ENCODE data around the gene INTS11. TPM values are rescaled to one million over a fixed set of nuclear protein-coding genes. Genes with fewer than 3 reads are reported as not detected.

The INTS11 gene
- 100 to 1,000 TPM; 117 to 118 TPM for total RNA-seq
- 70.5 TPM for polyA plus RNA-seq

- no peaks in the 10 kb centered on the region for H3K27me3 Mint-ChIP-seq
- peaks cover 32% of the 10 kb centered on the region for H3K4me1 ChIP-seq (ENCODE audit: insufficient read depth, low read length)
- peak; percentile 95 to 98 (median 96) for DNase-seq
- CTCF ChIA-PET: interaction anchor here (1.0 kb wide), 2 partner anchors 15 to 203 kb away, joined by 3 to 4 read pairs; no protein-coding TSS in a partner anchor
- H3K9me3 Mint-ChIP-seq: no peaks in the 10 kb centered on the region
- H3K4me3 Mint-ChIP-seq: peak within 1 kb of the TSS; percentile 86 to 97 (median 91)
- peak within 1 kb of the TSS; percentile 70 to 96 (median 89) for H3K27ac Mint-ChIP-seq
- peaks cover 0 to 29% (median 0%) of the 10 kb centered on the region in 3 donors for H3K36me3 Mint-ChIP-seq
- no peaks in the 10 kb centered on the region for H3K9me3 ChIP-seq (ENCODE audit: low read length)
- H3K4me3 ChIP-seq (ENCODE audit: low read length): peak within 1 kb of the TSS; percentile 69
- peaks cover 25 to 51% (median 34%) of the 10 kb centered on the region in 3 donors for H3K4me1 Mint-ChIP-seq
- H3K36me3 ChIP-seq (ENCODE audit: insufficient read depth, low read length): no peaks in the 10 kb centered on the region
- H3K27me3 ChIP-seq (ENCODE audit: insufficient read depth, low read length, poor library complexity, severe bottlenecking): no peaks in the 10 kb centered on the region
- POLR2A ChIA-PET: no interaction called here
- peak within 1 kb of the TSS; percentile 79 for H3K27ac ChIP-seq (ENCODE audit: low read depth, low read length)
Observed at GRCh38 chr1:1324524-1325287, at the start of gene INTS11, which contains the start of gene CPTP. Gene INTS11 (minus strand): TSS chr1:1324660. CDS start chr1:1324608, 52 bp downstream. Gene CPTP (plus strand): TSS chr1:1324802. CDS start chr1:1326911, 2,109 bp downstream.

DNA sequence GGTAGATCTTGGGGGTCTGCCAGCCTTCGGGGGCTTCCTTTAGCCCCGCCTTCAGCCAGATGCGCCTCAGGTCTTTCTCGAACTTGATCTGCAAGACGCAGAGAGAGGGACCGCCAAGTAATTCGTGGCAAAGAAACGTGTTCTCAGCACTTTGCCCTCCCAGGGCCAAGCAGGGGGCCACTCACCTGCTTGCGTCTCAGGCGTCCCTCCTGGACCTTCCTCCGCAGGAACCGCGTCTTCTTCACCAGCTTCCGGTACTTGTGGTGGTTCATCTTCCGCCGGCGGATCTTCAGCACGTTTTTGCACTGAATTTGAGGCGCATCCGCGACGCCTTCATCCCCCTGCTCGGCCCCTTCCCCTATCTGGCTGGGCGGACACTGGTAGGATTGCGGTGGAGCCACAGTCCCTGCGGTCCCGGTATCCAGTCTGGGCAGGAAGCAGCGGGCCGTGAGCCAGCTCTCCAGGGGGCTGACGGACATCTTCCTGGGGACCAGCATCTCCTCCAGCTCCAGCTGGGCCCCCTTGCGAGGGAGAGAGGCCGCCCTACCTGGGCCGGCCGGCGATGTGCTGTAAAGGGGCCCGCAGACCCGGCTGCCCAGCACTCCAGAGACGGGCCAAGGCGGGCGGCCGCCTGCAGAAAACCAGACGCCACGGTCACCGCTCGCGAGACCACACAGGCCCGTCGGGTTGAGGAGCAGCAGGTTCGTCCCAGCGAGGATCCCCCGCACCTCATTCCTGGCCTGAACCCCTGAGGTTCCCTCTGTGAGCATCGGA is 49.5 kb upstream of the INTS11 start:
- Histone ChIP-seq H3K27me3 (ENCODE audit: insufficient read depth, low read length, poor library complexity, severe bottlenecking) (no peaks in the 10 kb centered on the region), H3K27ac (ENCODE audit: low read depth, low read length) (peak overlapping the region; percentile 91), H3K9me3 (ENCODE audit: low read length) (no peaks in the 10 kb centered on the region), H3K4me3 (ENCODE audit: low read length) (peak overlapping the region; percentile 82), H3K36me3 (ENCODE audit: insufficient read depth, low read length) (no peaks in the 10 kb centered on the region), H3K4me1 (ENCODE audit: insufficient read depth, low read length) (peaks cover 37% of the 10 kb centered on the region)
- Mint-ChIP-seq H3K4me1 (peaks cover 15 to 47% (median 20%) of the 10 kb centered on the region in 3 donors), H3K4me3 (peak overlapping the region; percentile 76 to 96 (median 90)), H3K9me3 (no peaks in the 10 kb centered on the region), H3K36me3 (peaks cover 0 to 15% (median 0%) of the 10 kb centered on the region in 3 donors), H3K27me3 (no peaks in the 10 kb centered on the region), H3K27ac (peak overlapping the region; percentile 58 to 98 (median 74))
- DNase-seq: no peak
- ChIA-PET POLR2A (interaction anchor here (0.9 to 2.9 kb wide), 4 partner anchors 20 to 240 kb away, joined by 3 to 48 read pairs (median 12); partner anchors contain the start of genes CCNL2, MIB2 and MRPL20), CTCF (interaction anchor here (1.4 to 6.5 kb wide), 5 partner anchors 26 to 252 kb away, joined by 4 to 57 read pairs (median 5); partner anchors contain the start of genes CCNL2 and MRPL20)

DNA sequence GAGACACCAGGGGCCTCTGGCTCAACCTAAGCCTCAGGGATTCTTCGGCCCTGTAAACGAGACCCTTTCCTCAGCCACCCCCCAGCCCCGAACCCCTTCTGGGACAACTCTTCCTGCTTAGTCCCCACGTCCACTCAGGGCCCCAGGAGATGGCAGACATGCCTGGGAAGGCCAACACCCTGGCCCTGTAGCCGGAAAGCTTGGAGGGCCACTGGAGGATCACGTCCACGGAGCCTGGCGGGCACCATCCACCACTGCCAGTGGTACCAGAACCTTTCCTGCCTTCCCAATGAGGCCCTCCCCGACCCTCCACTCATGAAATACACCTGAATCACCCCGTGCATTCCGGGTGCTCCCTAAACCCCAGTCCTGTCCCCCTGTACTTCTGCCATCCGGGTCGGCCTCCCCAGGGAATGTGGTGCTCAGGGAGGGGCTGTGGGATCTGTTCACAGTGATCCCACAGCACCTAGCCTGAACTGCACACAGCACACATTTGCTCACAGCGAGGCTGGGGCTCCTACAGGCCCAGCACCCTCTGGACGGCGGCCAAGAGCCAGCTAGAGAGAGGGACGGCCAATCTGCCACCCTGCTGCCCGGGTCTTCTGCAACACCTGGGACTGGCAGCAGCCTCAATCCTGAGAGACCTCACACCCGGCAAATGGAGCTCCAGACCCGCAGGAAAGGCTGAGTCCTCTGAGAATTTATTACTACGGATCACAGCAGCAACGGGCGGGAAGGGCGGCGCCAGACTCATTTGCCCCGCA is 48.8 kb upstream of the INTS11 start:
- H3K4me1 ChIP-seq (ENCODE audit: insufficient read depth, low read length): peaks cover 37% of the 10 kb centered on the region
- no peaks in the 10 kb centered on the region for H3K27me3 ChIP-seq (ENCODE audit: insufficient read depth, low read length, poor library complexity, severe bottlenecking)
- Mint-ChIP-seq H3K27me3 (no peaks in the 10 kb centered on the region), H3K9me3 (no peaks in the 10 kb centered on the region), H3K27ac (peak overlapping the region in 7 of 8 donors; percentile 58 to 95 (median 76)), H3K4me3 (peak overlapping the region; percentile 62 to 88 (median 73)), H3K4me1 (peaks cover 15 to 47% (median 20%) of the 10 kb centered on the region in 3 donors), H3K36me3 (peaks cover 0 to 15% (median 0%) of the 10 kb centered on the region in 3 donors)
- H3K36me3 ChIP-seq (ENCODE audit: insufficient read depth, low read length): no peaks in the 10 kb centered on the region
- DNase-seq: no peak
- no peaks in the 10 kb centered on the region for H3K9me3 ChIP-seq (ENCODE audit: low read length)
- CTCF ChIA-PET: interaction anchor here (0.6 to 6.5 kb wide), 14 partner anchors 15 to 389 kb away, joined by 3 to 57 read pairs (median 6); partner anchors contain the start of genes CCNL2, MRPL20 and MXRA8
- H3K4me3 ChIP-seq (ENCODE audit: low read length): no peak overlapping the region
- H3K27ac ChIP-seq (ENCODE audit: low read depth, low read length): no peak overlapping the region
- POLR2A ChIA-PET: interaction anchor here (0.6 to 2.9 kb wide), 4 partner anchors 10 to 34 kb away, joined by 3 to 16 read pairs (median 4); partner anchors contain the start of gene MRPL20

DNA sequence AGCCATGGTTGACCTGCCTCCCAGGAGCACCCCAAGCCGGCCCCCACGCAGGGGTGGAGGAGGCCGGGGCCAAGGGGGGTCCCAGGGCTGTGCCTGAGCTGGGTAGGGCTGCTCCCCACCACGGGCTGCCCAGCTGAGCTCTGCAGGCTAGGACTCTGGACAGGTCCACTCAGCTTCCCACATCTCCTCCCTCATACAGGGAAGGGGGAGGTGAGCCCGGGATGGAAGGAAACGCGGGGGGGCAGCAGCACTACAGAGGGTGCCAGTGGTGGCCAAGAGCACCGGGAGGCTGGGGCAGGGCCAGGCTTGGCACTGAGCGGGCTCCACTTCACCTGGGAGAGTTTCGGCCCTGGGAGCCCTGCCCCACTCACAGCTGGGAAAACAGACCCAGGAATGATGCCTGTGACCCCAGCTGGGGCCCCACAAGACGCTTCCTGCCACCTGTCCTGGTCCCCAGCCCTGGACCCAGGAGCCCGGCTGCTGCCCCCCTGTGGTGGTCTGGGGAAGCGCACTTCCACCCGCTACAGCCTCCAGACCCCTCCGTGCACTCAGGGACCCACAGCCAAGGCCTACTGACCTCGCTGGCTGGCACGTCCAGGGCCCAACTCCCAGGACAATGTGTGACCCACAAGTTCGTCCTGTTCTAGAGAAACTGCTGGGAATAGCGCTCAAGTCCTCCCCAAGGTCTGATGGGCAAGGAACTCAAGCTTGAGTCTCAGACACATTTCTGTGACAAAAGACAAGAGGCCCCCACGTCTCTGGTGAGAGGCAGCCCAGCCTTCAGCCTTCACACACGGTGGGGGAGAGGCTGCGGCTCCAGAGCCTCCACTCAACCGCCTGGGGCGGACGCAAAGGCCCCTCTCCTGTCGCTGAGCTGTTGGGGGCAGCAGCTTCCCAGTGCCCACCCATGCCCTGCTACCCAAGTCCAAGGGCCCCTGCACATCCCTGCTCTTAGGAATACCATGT is 47.6 kb upstream of the INTS11 start:
- Mint-ChIP-seq H3K27ac (peak overlapping the region; percentile 56 to 96 (median 82)), H3K36me3 (peaks cover 0 to 15% (median 0%) of the 10 kb centered on the region in 3 donors), H3K4me1 (peaks cover 15 to 47% (median 20%) of the 10 kb centered on the region in 3 donors), H3K9me3 (no peaks in the 10 kb centered on the region), H3K27me3 (no peaks in the 10 kb centered on the region), H3K4me3 (peak overlapping the region; percentile 41 to 91 (median 56))
- Histone ChIP-seq H3K36me3 (ENCODE audit: insufficient read depth, low read length) (no peaks in the 10 kb centered on the region), H3K4me1 (ENCODE audit: insufficient read depth, low read length) (peaks cover 37% of the 10 kb centered on the region), H3K27me3 (ENCODE audit: insufficient read depth, low read length, poor library complexity, severe bottlenecking) (no peaks in the 10 kb centered on the region), H3K27ac (ENCODE audit: low read depth, low read length) (no peak overlapping the region), H3K4me3 (ENCODE audit: low read length) (peak overlapping the region; percentile 42), H3K9me3 (ENCODE audit: low read length) (no peaks in the 10 kb centered on the region)
- DNase-seq: peak; percentile 67 to 82 (median 75)
- ChIA-PET CTCF (interaction anchor here (0.8 to 6.5 kb wide), 24 partner anchors 8 to 388 kb away, joined by 3 to 57 read pairs (median 4); partner anchors contain the start of genes CCNL2, DVL1, MRPL20 and MXRA8), POLR2A (interaction anchor here (0.6 to 2.2 kb wide), 10 partner anchors 9 to 1018 kb away, joined by 3 to 10 read pairs (median 4); partner anchors contain the start of genes CCNL2, DVL1 and MRPL20)

DNA sequence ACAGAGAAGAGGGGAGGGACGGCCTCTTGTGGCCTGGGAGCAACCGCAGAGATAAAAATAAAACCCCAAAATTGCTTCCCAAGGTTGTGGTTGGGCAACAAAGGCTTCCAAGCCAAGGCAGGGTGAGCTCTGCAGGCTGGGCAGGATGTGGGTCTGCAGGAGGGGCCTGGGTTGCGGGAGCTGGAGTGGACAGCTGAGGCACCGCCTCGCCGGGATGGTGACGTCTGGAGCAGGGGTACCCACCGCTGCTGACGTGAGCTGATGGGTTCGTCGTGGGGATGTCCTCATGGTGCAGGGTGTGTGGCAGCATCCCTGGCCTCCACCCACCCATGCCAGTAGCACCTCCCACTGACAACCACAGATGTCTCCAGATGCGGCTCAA is 46.9 kb upstream of the INTS11 start:
- Histone ChIP-seq H3K9me3 (ENCODE audit: low read length) (no peaks in the 10 kb centered on the region), H3K27ac (ENCODE audit: low read depth, low read length) (no peak overlapping the region), H3K36me3 (ENCODE audit: insufficient read depth, low read length) (no peaks in the 10 kb centered on the region), H3K4me3 (ENCODE audit: low read length) (peak overlapping the region; percentile 42), H3K4me1 (ENCODE audit: insufficient read depth, low read length) (peaks cover 37% of the 10 kb centered on the region), H3K27me3 (ENCODE audit: insufficient read depth, low read length, poor library complexity, severe bottlenecking) (no peaks in the 10 kb centered on the region)
- peaks cover 0 to 15% (median 0%) of the 10 kb centered on the region in 3 donors for H3K36me3 Mint-ChIP-seq
- ChIA-PET POLR2A (interaction anchor here (0.7 to 2.2 kb wide), 7 partner anchors 14 to 249 kb away, joined by 3 to 10 read pairs (median 3); partner anchors contain the start of genes CCNL2 and DVL1), CTCF (interaction anchor here (0.8 to 6.5 kb wide), 20 partner anchors 9 to 387 kb away, joined by 3 to 57 read pairs (median 6); partner anchors contain the start of genes CCNL2, DVL1, MXRA8 and UBE2J2)
- no peaks in the 10 kb centered on the region for H3K9me3 Mint-ChIP-seq
- H3K4me1 Mint-ChIP-seq: peaks cover 15 to 47% (median 20%) of the 10 kb centered on the region in 3 donors
- peak overlapping the region; percentile 24 to 91 (median 41) for H3K4me3 Mint-ChIP-seq
- peak overlapping the region in 6 of 8 donors; percentile 9 to 96 (median 78) for H3K27ac Mint-ChIP-seq
- no peaks in the 10 kb centered on the region for H3K27me3 Mint-ChIP-seq
- peak; percentile 68 to 94 (median 85) for DNase-seq

GRCh38 chr1:1370771-1371300 is 46.4 kb upstream of the INTS11 start:
- CTCF ChIA-PET: interaction anchor here (1.0 to 6.5 kb wide), 11 partner anchors 9 to 249 kb away, joined by 3 to 57 read pairs (median 4); partner anchors contain the start of genes CCNL2 and DVL1
- POLR2A ChIA-PET: interaction anchor here (1.0 to 2.2 kb wide), 5 partner anchors 17 to 248 kb away, joined by 3 to 10 read pairs (median 3); partner anchors contain the start of genes CCNL2 and DVL1
- H3K27me3 Mint-ChIP-seq: no peaks in the 10 kb centered on the region
- Histone ChIP-seq H3K9me3 (ENCODE audit: low read length) (no peaks in the 10 kb centered on the region), H3K4me1 (ENCODE audit: insufficient read depth, low read length) (peaks cover 32% of the 10 kb centered on the region), H3K27ac (ENCODE audit: low read depth, low read length) (no peak overlapping the region), H3K36me3 (ENCODE audit: insufficient read depth, low read length) (no peaks in the 10 kb centered on the region), H3K4me3 (ENCODE audit: low read length) (no peak overlapping the region), H3K27me3 (ENCODE audit: insufficient read depth, low read length, poor library complexity, severe bottlenecking) (no peaks in the 10 kb centered on the region)
- no peaks in the 10 kb centered on the region for H3K9me3 Mint-ChIP-seq
- peak overlapping the region in 3 of 8 donors; percentile 63 to 96 (median 81) for H3K27ac Mint-ChIP-seq
- H3K36me3 Mint-ChIP-seq: peaks cover 0 to 15% (median 0%) of the 10 kb centered on the region in 3 donors
- peaks cover 15 to 45% (median 20%) of the 10 kb centered on the region in 3 donors for H3K4me1 Mint-ChIP-seq
- peak in 1 of 5 donors; percentile 38 for DNase-seq
- H3K4me3 Mint-ChIP-seq: peak overlapping the region in 3 of 7 donors; percentile 41 to 91 (median 46)

All from CD8-positive, alpha-beta memory T cell (primary cell).